Fibroblast of skin of left biceps (primary cell): ENCODE results near the gene FHL3.
A peak's percentile ranks its signal among the peaks of the same experiment; 100 is the strongest.

ENCODE experiments used
- DNase-seq, 2 experiments: peaks; one replicate each; pipeline ENCODE4 v3.0.0-alpha.2; 2013; ENCODE audit warnings: low read depth in 2 of 2

Gene FHL3

GRCh38 chr1:38013227-38013622, 7.9 kb upstream of the FHL3 start:
- DNase-seq: no peak

- peak; percentile 99 for DNase-seq
Measured at GRCh38 chr1:38012363-38013226, 7.3 kb upstream of the FHL3 start, which contains the start of gene UTP11. Gene UTP11, plus strand, starts transcription at chr1:38012734. Its CDS starts 69 bp downstream, at chr1:38012803.

- no peak for DNase-seq
Measured at GRCh38 chr1:38009841-38010180, 4.5 kb upstream of the FHL3 start.

- peak in 1 of 2 experiments; percentile 30 for DNase-seq
Measured at GRCh38 chr1:38009088-38009840, 4.0 kb upstream of the FHL3 start.

GRCh38 chr1:38006008-38006828, 904 bp upstream of the FHL3 start:
- no peak for DNase-seq

- DNase-seq: no peak
Measured at GRCh38 chr1:38004284-38005108, 818 bp downstream of the FHL3 start.

- DNase-seq: no peak
Measured at GRCh38 chr1:38003261-38004250, 1.8 kb downstream of the FHL3 start.

GRCh38 chr1:38000529-38001455, 4.5 kb downstream of the FHL3 start:
- peak; percentile 75 to 76 for DNase-seq

GRCh38 chr1:38000233-38000528, 5.1 kb downstream of the FHL3 start:
- no peak for DNase-seq

- no peak for DNase-seq
Measured at GRCh38 chr1:37999430-38000232, 5.7 kb downstream of the FHL3 start.

- DNase-seq: no peak
Measured at GRCh38 chr1:37998913-37999429, 6.3 kb downstream of the FHL3 start.

GRCh38 chr1:37998089-37998808, 7.1 kb downstream of the FHL3 start:
- no peak for DNase-seq

- no peak for DNase-seq
Measured at GRCh38 chr1:37997256-37998088, 7.8 kb downstream of the FHL3 start.

GRCh38 chr1:37995751-37996345, 9.5 kb downstream of the FHL3 start:
- DNase-seq: peak; percentile 96

GRCh38 chr1:37994886-37995566, 10.3 kb downstream of the FHL3 start:
- no peak for DNase-seq
